ENCODE measurements around the gene C20orf204. TPM values are rescaled to one million over a fixed set of nuclear protein-coding genes. Genes with fewer than 3 reads are reported as not detected.

C20orf204 gene
- polyA plus RNA-seq, 4 donors, result 0.91 to 2.4 (median 1.6) TPM

DNA sequence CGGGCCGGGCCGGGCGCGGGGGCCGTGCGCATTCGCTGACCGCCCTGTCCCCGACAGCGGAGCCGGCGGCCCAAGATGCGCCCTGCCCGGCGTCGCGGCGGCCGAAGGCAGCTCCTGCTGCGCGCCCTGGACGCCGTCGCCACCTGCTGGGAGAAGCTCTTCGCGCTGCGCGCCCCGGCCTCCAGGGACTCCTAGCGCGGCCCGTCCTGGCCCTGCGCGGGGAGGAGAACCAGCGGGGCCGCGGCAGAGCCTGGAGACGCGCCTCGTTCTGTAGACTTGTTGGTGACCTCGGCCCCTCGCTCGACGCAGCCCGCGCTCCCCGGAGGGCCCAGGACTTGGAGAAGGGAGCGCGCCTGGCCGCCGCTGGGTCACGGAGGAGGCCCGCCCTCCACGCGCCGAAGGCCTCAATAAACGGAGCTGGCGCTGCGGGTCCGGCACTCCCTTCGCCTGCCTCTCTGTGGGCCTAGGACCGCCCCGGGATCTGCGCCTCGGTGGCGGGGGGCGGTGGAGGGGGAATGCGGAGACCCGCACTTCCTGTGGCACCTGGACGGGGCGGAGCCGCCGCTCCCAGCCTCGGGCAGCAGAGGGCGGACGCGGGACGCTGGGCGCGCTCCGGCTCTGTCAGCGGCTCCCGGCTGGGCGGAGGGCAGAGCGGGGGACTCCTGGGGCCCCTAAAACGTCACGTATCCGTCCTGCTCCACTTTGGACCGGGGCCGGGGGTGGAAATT, 2.7 kb downstream of the C20orf204 start:
- H3K4me3 ChIP-seq (ENCODE audit: low read depth in 1 of 3, low read length in 3 of 3), result peak overlapping the region; percentile 34 to 62 (median 56)
- peaks cover 0 to 17% (median 3%) of the 10 kb centered on the region in 3 donors for H3K4me1 ChIP-seq (ENCODE audit: control insufficient read depth in 3 of 3, insufficient read depth in 2 of 3, low read depth in 1 of 3, low read length in 2 of 3)
- FAIRE-seq (no peak), DNase-seq (peak; percentile 68 to 88)
- 0 to 1% (median 1%) methylated on average over 68 to 91 of the region's 91 CpGs for WGBS, 3 donors
- H3K27me3 ChIP-seq (ENCODE audit: control insufficient read depth in 3 of 3, insufficient read depth in 3 of 3, low read length in 3 of 3), result peaks cover 5 to 77% (median 23%) of the 10 kb centered on the region in 3 donors
- peak overlapping the region in 1 of 3 donors; percentile 69 for H3K27ac ChIP-seq (ENCODE audit: low read depth in 1 of 3, low read length in 2 of 3)
- peaks cover 3 to 27% (median 8%) of the 10 kb centered on the region in 3 donors for H3K36me3 ChIP-seq (ENCODE audit: control insufficient read depth in 3 of 3, insufficient read depth in 2 of 3, low read depth in 1 of 3, low read length in 3 of 3)
- H3K9me3 ChIP-seq (ENCODE audit: control insufficient read depth in 2 of 2, insufficient read depth in 1 of 2, low read depth in 1 of 2, low read length in 1 of 2), result no peaks in the 10 kb centered on the region

DNA sequence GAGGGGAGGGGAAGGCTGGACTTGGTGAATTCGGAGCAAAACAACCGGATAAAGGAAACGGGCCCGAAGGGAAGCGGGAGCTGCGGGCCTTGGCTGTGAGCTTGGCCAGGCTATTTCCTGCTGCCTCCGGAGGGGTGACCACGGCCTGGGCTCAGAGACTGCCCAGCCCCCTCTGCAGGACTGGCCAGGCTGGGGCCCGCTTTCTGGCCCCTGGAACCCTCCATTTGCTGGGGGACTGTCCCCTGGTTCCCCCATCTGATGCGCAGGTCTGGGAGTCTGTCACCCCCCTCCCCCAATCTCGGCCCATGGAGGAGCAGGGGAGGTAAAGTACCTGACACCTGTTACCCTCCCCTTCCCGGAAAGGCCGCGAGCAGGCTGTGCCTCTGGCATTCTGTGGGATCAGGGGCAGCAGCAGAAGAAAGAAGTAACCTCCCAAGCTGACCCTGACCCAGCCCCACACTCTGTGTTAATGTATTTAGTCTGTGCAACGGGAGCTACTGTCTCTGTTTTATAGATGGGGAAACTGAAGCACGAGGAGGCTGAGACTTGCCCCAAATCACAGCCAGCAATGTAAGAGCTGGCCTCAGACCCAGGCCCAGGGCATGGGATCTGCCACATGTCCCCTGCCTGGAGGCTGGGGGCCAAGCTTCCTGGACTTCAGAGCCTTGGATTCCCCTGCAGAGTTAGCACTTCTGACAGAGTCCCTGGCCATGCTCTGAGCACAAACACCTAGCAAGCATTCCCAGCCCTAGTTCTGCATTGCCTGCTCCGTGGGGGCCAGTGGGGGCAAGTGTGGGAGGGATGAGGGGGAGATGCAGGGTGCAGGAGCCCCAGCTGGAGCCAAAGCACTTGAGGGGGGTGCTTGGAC, 3.5 kb downstream of the C20orf204 start:
- Histone ChIP-seq H3K27ac (ENCODE audit: low read depth in 1 of 3, low read length in 2 of 3) (peak overlapping the region in 1 of 3 donors; percentile 59), H3K27me3 (ENCODE audit: control insufficient read depth in 3 of 3, insufficient read depth in 3 of 3, low read length in 3 of 3) (peaks cover 5 to 81% (median 23%) of the 10 kb centered on the region in 3 donors), H3K4me1 (ENCODE audit: control insufficient read depth in 3 of 3, insufficient read depth in 2 of 3, low read depth in 1 of 3, low read length in 2 of 3) (peaks cover 0 to 17% (median 3%) of the 10 kb centered on the region in 3 donors), H3K4me3 (ENCODE audit: low read depth in 1 of 3, low read length in 3 of 3) (peak overlapping the region; percentile 34 to 62 (median 56)), H3K36me3 (ENCODE audit: control insufficient read depth in 3 of 3, insufficient read depth in 2 of 3, low read depth in 1 of 3, low read length in 3 of 3) (peaks cover 3 to 19% (median 3%) of the 10 kb centered on the region in 3 donors), H3K9me3 (ENCODE audit: control insufficient read depth in 2 of 2, insufficient read depth in 1 of 2, low read depth in 1 of 2, low read length in 1 of 2) (no peaks in the 10 kb centered on the region)
- DNase-seq, result no peak
- FAIRE-seq, result no peak
- WGBS, 3 donors, result 9 to 11% (median 9%) methylated on average over 16 to 17 of the region's 17 CpGs

DNA sequence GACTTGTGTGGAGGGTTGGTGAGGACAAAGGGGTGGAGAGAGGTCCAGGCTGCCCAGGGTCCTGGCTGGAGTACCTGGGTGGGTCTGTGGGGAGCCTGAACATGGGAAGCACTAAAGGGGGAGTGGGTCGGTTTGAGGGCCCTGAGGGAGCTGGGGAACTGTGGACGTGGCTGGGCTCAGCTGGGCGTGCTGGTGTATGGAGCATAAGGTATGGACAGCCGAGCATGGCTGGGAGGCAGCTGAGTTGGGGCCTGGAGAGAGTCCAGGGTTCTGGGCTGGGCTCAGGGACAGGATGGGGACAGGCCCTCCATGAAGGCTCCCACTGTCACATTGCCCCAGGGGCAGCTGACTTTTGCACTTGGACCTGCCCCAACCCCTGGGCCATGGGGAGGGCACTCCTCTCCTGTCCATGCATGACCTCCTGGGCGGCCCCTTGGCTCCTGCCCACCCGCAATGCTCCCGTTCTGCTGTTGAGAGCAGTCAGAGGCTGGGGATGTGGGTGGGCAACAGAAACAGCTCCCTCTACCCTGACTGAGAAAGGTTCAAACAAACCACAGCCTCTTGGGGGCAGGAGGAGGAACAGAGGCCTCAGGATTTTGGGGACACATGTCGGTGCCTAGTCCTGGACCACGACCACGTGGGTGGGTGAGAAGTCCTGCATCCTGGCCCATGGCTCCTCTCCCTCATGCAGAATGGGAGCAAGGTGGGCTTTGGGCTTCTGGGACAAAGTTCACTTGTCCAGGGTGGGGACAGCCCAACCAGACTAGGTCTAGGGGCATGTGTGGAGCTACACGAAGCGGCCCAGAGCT, 4.5 kb downstream of the C20orf204 start:
- peaks cover 0 to 10% (median 0%) of the 10 kb centered on the region in 3 donors for H3K36me3 ChIP-seq (ENCODE audit: control insufficient read depth in 3 of 3, insufficient read depth in 2 of 3, low read depth in 1 of 3, low read length in 3 of 3)
- H3K27me3 ChIP-seq (ENCODE audit: control insufficient read depth in 3 of 3, insufficient read depth in 3 of 3, low read length in 3 of 3), result peaks cover 5 to 85% (median 23%) of the 10 kb centered on the region in 3 donors
- H3K4me1 ChIP-seq (ENCODE audit: control insufficient read depth in 3 of 3, insufficient read depth in 2 of 3, low read depth in 1 of 3, low read length in 2 of 3), result peaks cover 0 to 17% (median 3%) of the 10 kb centered on the region in 3 donors
- H3K4me3 ChIP-seq (ENCODE audit: low read depth in 1 of 3, low read length in 3 of 3), result no peak overlapping the region
- H3K9me3 ChIP-seq (ENCODE audit: control insufficient read depth in 2 of 2, insufficient read depth in 1 of 2, low read depth in 1 of 2, low read length in 1 of 2), result no peaks in the 10 kb centered on the region
- DNase-seq (no peak), FAIRE-seq (no peak)
- peak overlapping the region in 1 of 3 donors; percentile 8 for H3K27ac ChIP-seq (ENCODE audit: low read depth in 1 of 3, low read length in 2 of 3)
- WGBS, 3 donors, result 55 to 68% (median 58%) methylated on average over 12 of the region's 12 CpGs

DNA sequence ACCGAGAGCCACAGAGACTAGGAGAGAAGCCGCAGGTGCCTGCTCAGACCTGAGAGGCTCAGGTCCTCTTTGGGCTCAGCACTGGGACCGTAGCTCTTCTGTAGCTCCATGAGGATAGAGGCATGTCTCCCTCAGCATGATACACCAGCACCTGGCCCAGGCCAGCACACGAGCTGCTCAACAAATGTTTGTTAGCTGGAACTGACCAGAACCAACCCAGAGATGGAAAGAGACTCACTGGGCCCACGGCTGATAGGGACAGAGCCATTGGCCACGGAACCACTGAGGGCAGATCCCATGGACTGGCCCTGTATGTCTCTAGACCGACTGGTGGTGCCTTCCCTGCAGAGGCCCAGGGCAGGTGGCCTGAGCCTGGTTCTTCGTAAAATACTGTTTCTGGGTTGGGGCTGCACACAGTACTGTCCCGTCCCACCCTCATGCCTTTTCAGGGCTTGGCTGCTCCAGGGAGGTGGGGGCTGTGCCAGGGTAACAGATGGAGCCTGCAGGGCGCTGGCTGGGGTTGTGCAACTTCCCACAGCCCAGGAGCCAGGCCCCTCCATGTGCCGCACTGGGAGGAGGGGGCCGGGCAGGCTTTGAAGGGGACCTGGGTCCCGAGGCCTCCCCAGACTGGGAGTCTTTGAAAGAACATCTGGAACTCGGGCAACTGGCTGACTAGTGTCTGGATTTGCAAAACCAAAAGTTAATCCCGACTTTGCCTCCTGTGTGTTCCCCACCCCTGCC, 5.2 kb downstream of the C20orf204 start:
- Histone ChIP-seq H3K4me3 (ENCODE audit: low read depth in 1 of 3, low read length in 3 of 3) (no peak overlapping the region), H3K9me3 (ENCODE audit: control insufficient read depth in 2 of 2, insufficient read depth in 1 of 2, low read depth in 1 of 2, low read length in 1 of 2) (no peaks in the 10 kb centered on the region), H3K27me3 (ENCODE audit: control insufficient read depth in 3 of 3, insufficient read depth in 3 of 3, low read length in 3 of 3) (peaks cover 2 to 86% (median 26%) of the 10 kb centered on the region in 3 donors), H3K4me1 (ENCODE audit: control insufficient read depth in 3 of 3, insufficient read depth in 2 of 3, low read depth in 1 of 3, low read length in 2 of 3) (peaks cover 0 to 17% (median 3%) of the 10 kb centered on the region in 3 donors), H3K27ac (ENCODE audit: low read depth in 1 of 3, low read length in 2 of 3) (peak overlapping the region in 1 of 3 donors; percentile 8), H3K36me3 (ENCODE audit: control insufficient read depth in 3 of 3, insufficient read depth in 2 of 3, low read depth in 1 of 3, low read length in 3 of 3) (peaks cover 0 to 2% (median 0%) of the 10 kb centered on the region in 3 donors)
- 38 to 48% (median 38%) methylated on average over 14 to 15 of the region's 15 CpGs for WGBS, 3 donors
- no peak for DNase-seq
- FAIRE-seq, result no peak

- H3K4me1 ChIP-seq (ENCODE audit: control insufficient read depth in 3 of 3, insufficient read depth in 2 of 3, low read depth in 1 of 3, low read length in 2 of 3), result peaks cover 0 to 12% (median 3%) of the 10 kb centered on the region in 3 donors
- H3K27ac ChIP-seq (ENCODE audit: low read depth in 1 of 3, low read length in 2 of 3), result peak overlapping the region in 1 of 3 donors; percentile 62
- WGBS, 3 donors, result 16 to 27% (median 25%) methylated on average over 11 of the region's 11 CpGs
- FAIRE-seq (no peak), DNase-seq (no peak)
- peaks cover under 1 to 86% (median 24%) of the 10 kb centered on the region in 3 donors for H3K27me3 ChIP-seq (ENCODE audit: control insufficient read depth in 3 of 3, insufficient read depth in 3 of 3, low read length in 3 of 3)
- no peak overlapping the region for H3K4me3 ChIP-seq (ENCODE audit: low read depth in 1 of 3, low read length in 3 of 3)
- H3K36me3 ChIP-seq (ENCODE audit: control insufficient read depth in 3 of 3, insufficient read depth in 2 of 3, low read depth in 1 of 3, low read length in 3 of 3), result no peaks in the 10 kb centered on the region
- H3K9me3 ChIP-seq (ENCODE audit: control insufficient read depth in 2 of 2, insufficient read depth in 1 of 2, low read depth in 1 of 2, low read length in 1 of 2), result no peaks in the 10 kb centered on the region
These were observed 5.7 kb downstream of the C20orf204 start for GRCh38 chr20:64041781-64042053.

DNA sequence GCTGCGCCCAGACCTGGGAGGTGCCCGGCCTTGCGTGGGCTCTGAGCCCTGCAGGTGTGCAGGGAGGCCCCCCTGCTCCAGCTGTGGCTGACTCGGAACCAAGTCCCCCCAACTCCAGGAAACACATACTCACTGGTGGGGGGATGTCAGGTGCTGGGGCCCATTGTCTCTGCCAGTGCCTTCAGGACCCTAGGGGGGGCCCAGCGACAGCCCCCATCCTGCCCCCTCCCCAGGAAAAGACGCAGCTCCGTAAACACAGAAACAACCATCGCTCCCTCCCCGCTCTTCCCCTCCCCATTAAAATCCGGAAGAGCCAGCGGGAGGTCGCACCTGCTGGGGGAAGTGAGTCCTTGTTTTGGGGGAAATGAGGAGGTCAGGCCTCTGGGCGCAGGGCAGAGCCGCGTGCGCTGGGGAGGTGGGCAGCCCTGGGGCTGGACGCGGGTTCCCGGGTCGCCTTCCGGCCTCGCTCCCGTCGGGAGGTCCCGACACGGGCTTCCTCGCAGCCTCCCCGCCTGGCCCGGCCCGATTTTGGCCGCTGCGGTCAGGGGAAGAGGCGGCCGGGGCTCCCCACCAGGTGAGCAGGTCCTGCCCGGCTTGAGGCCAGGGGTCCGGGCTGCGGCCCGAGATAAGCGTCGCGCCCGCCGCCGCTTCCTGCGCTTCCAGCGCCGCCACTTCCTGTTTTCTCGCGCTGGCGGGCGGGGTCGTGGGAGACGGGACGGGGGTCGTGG, 6.2 kb downstream of the C20orf204 start:
- Histone ChIP-seq H3K36me3 (ENCODE audit: control insufficient read depth in 3 of 3, insufficient read depth in 2 of 3, low read depth in 1 of 3, low read length in 3 of 3) (no peaks in the 10 kb centered on the region), H3K9me3 (ENCODE audit: control insufficient read depth in 2 of 2, insufficient read depth in 1 of 2, low read depth in 1 of 2, low read length in 1 of 2) (no peaks in the 10 kb centered on the region), H3K27ac (ENCODE audit: low read depth in 1 of 3, low read length in 2 of 3) (peak overlapping the region in 1 of 3 donors; percentile 62), H3K4me1 (ENCODE audit: control insufficient read depth in 3 of 3, insufficient read depth in 2 of 3, low read depth in 1 of 3, low read length in 2 of 3) (peaks cover 0 to 9% (median 3%) of the 10 kb centered on the region in 3 donors), H3K27me3 (ENCODE audit: control insufficient read depth in 3 of 3, insufficient read depth in 3 of 3, low read length in 3 of 3) (peaks cover 6 to 86% (median 26%) of the 10 kb centered on the region in 3 donors), H3K4me3 (ENCODE audit: low read depth in 1 of 3, low read length in 3 of 3) (peak overlapping the region; percentile 3 to 24 (median 17))
- DNase-seq, result no peak
- WGBS, 3 donors, result 2 to 3% (median 3%) methylated on average over 40 to 55 of the region's 55 CpGs
- FAIRE-seq, result no peak

GRCh38 chr20:64043768-64044167, 7.8 kb downstream of the C20orf204 start:
- FAIRE-seq, result no peak
- H3K27me3 ChIP-seq (ENCODE audit: control insufficient read depth in 3 of 3, insufficient read depth in 3 of 3, low read length in 3 of 3), result peaks cover 18 to 86% (median 34%) of the 10 kb centered on the region in 3 donors
- 75 to 85% (median 77%) methylated on average over 9 of the region's 9 CpGs for WGBS, 3 donors

More at GRCh38 chr20:64043768-64044167, 7.8 kb downstream of the C20orf204 start:
- Histone ChIP-seq H3K4me1 (ENCODE audit: control insufficient read depth in 3 of 3, insufficient read depth in 2 of 3, low read depth in 1 of 3, low read length in 2 of 3) (peaks cover 0 to 9% (median 3%) of the 10 kb centered on the region in 3 donors), H3K36me3 (ENCODE audit: control insufficient read depth in 3 of 3, insufficient read depth in 2 of 3, low read depth in 1 of 3, low read length in 3 of 3) (peaks cover 0 to 2% (median 0%) of the 10 kb centered on the region in 3 donors), H3K27ac (ENCODE audit: low read depth in 1 of 3, low read length in 2 of 3) (no peak overlapping the region), H3K9me3 (ENCODE audit: control insufficient read depth in 2 of 2, insufficient read depth in 1 of 2, low read depth in 1 of 2, low read length in 1 of 2) (no peaks in the 10 kb centered on the region), H3K4me3 (ENCODE audit: low read depth in 1 of 3, low read length in 3 of 3) (no peak overlapping the region)
- DNase-seq, result no peak

Measured in small intestine (tissue), 7 donors.